HepG2 (cell line): ENCODE results near the gene HDAC4. TPM values are rescaled to one million over a fixed set of nuclear protein-coding genes. Genes with fewer than 3 reads are reported as not detected.

Source experiments
- ATAC-seq: fragments of 200-7000 bp; cut with Tn5 transposase; 3 replicates; pipeline ENCODE4 v1.9.1; 2020; ENCODE audit warnings: mild to moderate bottlenecking, moderate library complexity
- BruUV-seq: library from RNA; stranded (reverse); fragments of 400-500 nt; replicated peaks from 2 replicates; lab custom pipeline; 2021; lab: Mats Ljungman, UMichigan
- CTCF ChIA-PET: fragments of 300-600 bp; formaldehyde crosslinking; extraction: SDS; loops from one replicate; lab custom pipeline; 2021; ENCODE audit warnings: low total read pairs, inconsistent platforms, low intra/inter-chr PET ratio; lab: Yijun Ruan, JAX
- POLR2A ChIA-PET: fragments of 350-600 bp; sonication (Branson Sonifier 250); formaldehyde crosslinking; loops from one replicate; lab custom pipeline; 2020; ENCODE audit warnings: antibody characterized with exemption, inconsistent platforms; lab: Yijun Ruan, JAX
- DNase-seq: peaks from one replicate; pipeline ENCODE4 v3.0.0-alpha.2; 2015; ENCODE audit warnings: low spot score
- FAIRE-seq: peaks from 3 replicates; lab custom pipeline; 2011; peaks lifted over from hg19 to GRCh38; lab: Jason Lieb, UNC
- H2AFZ ChIP-seq: one replicate; pipeline ENCODE4 v1.6.1; 2011; ENCODE audit warnings: low read length, inconsistent platforms
- H3K27ac ChIP-seq: fragments of 300-600 bp; 3 replicates; pipeline ENCODE4 v1.8.0; 2011; ENCODE audit warnings: mixed run types, mild to moderate bottlenecking, mixed read lengths, low read length, inconsistent platforms; ENCODE audit not compliant: insufficient read depth; ENCODE audit errors: extremely low read length
- H3K27me3 ChIP-seq, 2 experiments: fragments of 200-600 bp in 1 of 2; 2 replicates in 1 of 2; 3 replicates in 1 of 2; pipeline versions ENCODE4 v1.6.0 to v1.8.0; 2011; ENCODE audit warnings: low read length in 2 of 2, mild to moderate bottlenecking in 2 of 2, moderate library complexity in 2 of 2, inconsistent platforms in 1 of 2; ENCODE audit not compliant: insufficient read depth in 2 of 2, control insufficient read depth in 1 of 2
- H3K36me3 ChIP-seq, 2 experiments: fragments of 200-600 bp in 1 of 2; replicated peaks in 1 of 2; 2 replicates in 1 of 2; 3 replicates in 1 of 2; pipeline versions ENCODE4 v1.5.1 to v1.8.0; 2011; ENCODE audit warnings: low read length in 2 of 2, inconsistent platforms in 1 of 2; ENCODE audit not compliant: insufficient read depth in 2 of 2, control insufficient read depth in 1 of 2
- H3K4me1 ChIP-seq: 2 replicates; pipeline ENCODE4 v1.5.1; 2012; ENCODE audit warnings: low read length, inconsistent platforms; ENCODE audit not compliant: insufficient read depth
- H3K4me2 ChIP-seq: 2 replicates; pipeline ENCODE4 v1.6.0; 2011; ENCODE audit warnings: low read depth, low read length, inconsistent platforms
- H3K4me3 ChIP-seq, 3 experiments: fragments of 200-600 bp in 1 of 3; sonication (generic), shearing (Covaris generic) in 1 of 3; replicated peaks in 1 of 3; 2 replicates each; pipeline ENCODE4 v1.5.1; 2011 to 2016; ENCODE audit warnings: low read length in 3 of 3, inconsistent platforms in 2 of 3, low read depth in 2 of 3, mild to moderate bottlenecking in 2 of 3, control low read depth in 1 of 3, mixed read lengths in 1 of 3; ENCODE audit not compliant: insufficient read depth in 1 of 3
- H3K79me2 ChIP-seq: one replicate; pipeline ENCODE4 v1.6.1; 2011; ENCODE audit warnings: low read length, inconsistent platforms; ENCODE audit not compliant: insufficient read depth
- H3K9ac ChIP-seq: 2 replicates; pipeline ENCODE4 v1.6.0; 2011; ENCODE audit warnings: mild to moderate bottlenecking, low read depth, low read length, inconsistent platforms; ENCODE audit not compliant: insufficient read depth
- H3K9me3 ChIP-seq: 2 replicates; pipeline ENCODE4 v1.5.1; 2012; ENCODE audit warnings: mild to moderate bottlenecking, low read length
- H4K20me1 ChIP-seq: 2 replicates; pipeline ENCODE4 v1.6.0; 2011; ENCODE audit warnings: inconsistent platforms, mild to moderate bottlenecking, low read length, moderate library complexity; ENCODE audit not compliant: insufficient read depth
- ASH2L ChIP-seq: fragments of 300-600, 200-600 bp; sonication (generic); IDR thresholded peaks from 2 replicates; pipeline ENCODE4 v1.7.0; 2017; ENCODE audit warnings: low read depth, mild to moderate bottlenecking, moderate library complexity, mixed read lengths, low read length; ENCODE audit not compliant: insufficient read length
- DPF2 ChIP-seq: sonication (generic); formaldehyde crosslinking; IDR thresholded peaks from 2 replicates; pipeline ENCODE4 v1.4.0; 2020; ENCODE audit warnings: mild to moderate bottlenecking, low read depth, missing genetic modification reagents, borderline replicate concordance
- GATA4 ChIP-seq: sonication (generic); IDR thresholded peaks from 2 replicates; pipeline ENCODE4 v1.6.1; 2016; ENCODE audit warnings: antibody characterized with exemption, low read depth, borderline replicate concordance
- HNF4G ChIP-seq, 2 experiments: sonication (generic) in 1 of 2; formaldehyde crosslinking in 1 of 2; IDR thresholded peaks; 2 replicates each; pipeline versions ENCODE4 v1.4.0 to v1.6.1; 2011 to 2020; ENCODE audit warnings: borderline replicate concordance in 2 of 2, low read depth in 2 of 2, mild to moderate bottlenecking in 2 of 2, low read length in 1 of 2, missing genetic modification reagents in 1 of 2, moderate library complexity in 1 of 2
- IRX3 ChIP-seq: sonication (generic); formaldehyde crosslinking; IDR thresholded peaks from 2 replicates; pipeline ENCODE4 v1.8.1; 2023; ENCODE audit warnings: mild to moderate bottlenecking, low read depth, missing genetic modification reagents, borderline replicate concordance
- KAT2B ChIP-seq: fragments of 150-350 bp; IDR thresholded peaks from 2 replicates; pipeline ENCODE4 v1.6.1; 2014; ENCODE audit warnings: low read depth, low read length, borderline replicate concordance
- KDM5B ChIP-seq: sonication (generic); formaldehyde crosslinking; IDR thresholded peaks from 2 replicates; pipeline ENCODE4 v1.4.0; 2020; ENCODE audit warnings: missing genetic modification reagents, mild to moderate bottlenecking, borderline replicate concordance
- NBN ChIP-seq: fragments of 450-650 bp; conservative IDR thresholded peaks from 2 replicates; pipeline ENCODE4 v1.6.1; 2017
- PHF21A ChIP-seq: sonication (generic); formaldehyde crosslinking; IDR thresholded peaks from 2 replicates; pipeline ENCODE4 v1.5.0; 2020; ENCODE audit warnings: mild to moderate bottlenecking, missing genetic modification reagents
- RBAK ChIP-seq: sonication (generic); formaldehyde crosslinking; IDR thresholded peaks from 2 replicates; pipeline ENCODE4 v1.5.1; 2020; ENCODE audit warnings: mild to moderate bottlenecking, missing genetic modification reagents
- SALL2 ChIP-seq: sonication (generic); formaldehyde crosslinking; IDR thresholded peaks from 2 replicates; pipeline ENCODE4 v1.8.1; 2023; ENCODE audit warnings: mild to moderate bottlenecking, missing genetic modification reagents, inconsistent platforms
- SRY ChIP-seq: sonication (generic); formaldehyde crosslinking; IDR thresholded peaks from 2 replicates; pipeline ENCODE4 v1.8.0; 2022; ENCODE audit warnings: mild to moderate bottlenecking, missing genetic modification reagents
- SSRP1 ChIP-seq: IDR thresholded peaks from 2 replicates; pipeline ENCODE4 v1.6.1; 2016; ENCODE audit warnings: control low read depth
- ZBTB42 ChIP-seq: sonication (generic); formaldehyde crosslinking; IDR thresholded peaks from 2 replicates; pipeline ENCODE4 v1.5.0; 2020; ENCODE audit warnings: mild to moderate bottlenecking, missing genetic modification reagents
- ZNF263 ChIP-seq: sonication (generic); formaldehyde crosslinking; IDR thresholded peaks from 2 replicates; pipeline ENCODE4 v1.4.0; 2020; ENCODE audit warnings: missing genetic modification reagents
- ZNF446 ChIP-seq: sonication (generic); formaldehyde crosslinking; IDR thresholded peaks from 2 replicates; pipeline ENCODE4 v1.5.0; 2020; ENCODE audit warnings: mild to moderate bottlenecking, missing genetic modification reagents
- ZNF496 ChIP-seq: sonication (generic); formaldehyde crosslinking; IDR thresholded peaks from 2 replicates; pipeline ENCODE4 v1.8.1; 2023; ENCODE audit warnings: mild to moderate bottlenecking, moderate library complexity, missing genetic modification reagents; ENCODE audit not compliant: insufficient replicate concordance
- ZNF713 ChIP-seq: sonication (generic); formaldehyde crosslinking; IDR thresholded peaks from 2 replicates; pipeline ENCODE4 v1.4.0; 2020; ENCODE audit warnings: mild to moderate bottlenecking, missing genetic modification reagents
- ZNF790 ChIP-seq: sonication (generic); formaldehyde crosslinking; IDR thresholded peaks from 2 replicates; pipeline ENCODE4 v1.8.0; 2022; ENCODE audit warnings: missing genetic modification reagents, mild to moderate bottlenecking, borderline replicate concordance
- WGBS: methylation state at CpG from one replicate; pipeline ENCODE4 v1.1.6; 2017; ENCODE audit warnings: low lambda C conversion rate; 5-methylcytosine and 5-hydroxymethylcytosine counted together
- in situ Hi-C: cut with HindIII; loops from 2 replicates; pipeline ENCODE4 v1.10.0; 2017; ENCODE audit warnings: low pct_unique_long_range_greater_than_20kb; ENCODE audit not compliant: extremely low pct_ligation_motif_present
- intact Hi-C: fragments of 100-400 bp; cut with micrococcal nuclease; formaldehyde crosslinking; loops from one replicate; pipeline ENCODE4 v1.10.0; 2022; ENCODE audit not compliant: unreplicated experiment
- polyA plus RNA-seq, 8 experiments: library from polyadenylated mRNA; depleted of rRNA in 3 of 8; stranded (reverse) in 7 of 8; unstranded in 1 of 8; fragments of >200 nt; fragmentation: Illumina TruSeq in 4 of 8; extraction: Trizol in 4 of 8; gene quantifications; 2 replicates each; pipeline versions ENCODE4 v1.2.1 to v1.2.3, GENCODE V29; 2011 to 2016; ENCODE audit warnings: low read depth in 4 of 8, missing spikeins in 1 of 8, mixed read lengths in 1 of 8; ENCODE audit not compliant: insufficient read depth in 1 of 8
- total RNA-seq, 5 experiments: library from RNA; depleted of rRNA; stranded (reverse); fragments of >200 nt; fragmentation: Illumina TruSeq; extraction: Trizol; gene quantifications; 2 replicates each; pipeline ENCODE4 v1.2.3, GENCODE V29; 2016; ENCODE audit warnings: low read depth in 1 of 5
- TF ChIP-seq, protein P1 (sequence below): IDR thresholded peaks from 2 replicates; pipeline ENCODE4 v1.4.0; 2020; ENCODE audit warnings: mild to moderate bottlenecking, missing genetic modification reagents
- TF ChIP-seq, protein P2 (sequence below): sonication (generic); formaldehyde crosslinking; IDR thresholded peaks from 2 replicates; pipeline ENCODE4 v1.5.0; 2020; ENCODE audit warnings: missing genetic modification reagents

Gene HDAC4
- total and polyA plus RNA-seq, 2 of the 13 experiments (the other 11 are each of a cell fraction or from before 2014, with no cell fraction given) = 10.1 to 11.5 TPM

DNA sequence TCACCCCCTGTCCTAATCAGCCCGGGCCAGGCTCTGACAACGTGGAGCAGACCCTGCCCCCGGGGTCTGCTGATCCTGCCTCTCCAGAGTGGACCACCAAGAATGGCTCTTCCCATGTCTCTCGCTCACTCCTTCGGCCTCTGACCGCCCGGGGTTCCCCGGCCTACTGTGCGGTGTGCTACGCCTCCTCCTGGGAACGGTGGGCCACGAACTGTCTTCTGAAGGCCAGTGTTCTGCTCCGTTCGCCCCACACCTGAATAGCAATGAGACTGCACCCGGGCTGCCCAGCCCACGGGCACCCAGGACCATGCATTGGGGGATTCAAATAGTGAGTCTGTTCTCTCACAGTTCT is 363.3 kb downstream of the HDAC4 start:
- no peaks in the 10 kb centered on the region for H3K79me2 ChIP-seq

DNA sequence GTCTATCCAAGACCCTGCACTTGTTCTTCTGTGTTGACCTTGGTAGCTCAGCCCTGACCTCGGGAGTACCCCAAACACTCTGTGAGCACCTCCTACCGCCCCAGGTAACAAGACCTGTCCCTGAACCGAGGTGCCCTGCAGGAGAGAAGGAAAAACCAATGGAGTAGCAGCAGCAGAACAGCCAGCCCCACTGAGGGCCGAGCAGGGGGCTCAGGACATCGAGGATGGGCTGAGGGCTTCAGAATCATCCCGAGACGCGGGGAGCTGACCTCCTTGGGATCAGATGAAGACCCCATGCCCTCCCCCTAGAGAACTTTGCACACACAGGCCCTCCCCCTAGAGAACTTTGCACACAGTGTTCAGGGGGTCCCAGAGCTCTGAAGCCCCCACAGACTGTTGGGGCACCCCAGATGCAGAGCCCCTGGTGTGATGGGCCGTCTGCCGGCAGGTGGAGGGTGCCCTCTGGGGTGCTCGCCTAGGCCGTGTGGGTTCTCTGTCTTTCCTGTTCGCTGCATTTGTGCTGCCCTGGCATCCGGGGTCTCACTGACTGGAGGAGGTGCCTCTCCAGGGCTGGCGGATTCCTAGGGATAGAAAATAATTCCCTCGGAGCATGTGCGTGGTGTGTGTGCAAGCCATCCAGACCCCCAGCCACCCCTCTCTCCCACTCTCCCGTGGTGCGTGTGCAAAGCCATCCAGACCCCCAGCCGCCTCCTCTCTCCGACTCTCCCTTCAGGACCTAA is 363.8 kb downstream of the HDAC4 start:
- Histone ChIP-seq H3K27me3 (peaks cover 3 to 45% of the 10 kb centered on the region in 2 experiments), H2AFZ (no peak overlapping the region), H3K36me3 (no peaks in the 10 kb centered on the region), H3K9ac (no peak overlapping the region), H3K27ac (no peak overlapping the region), H3K4me3 (no peak overlapping the region), H3K4me2 (no peak overlapping the region), H4K20me1 (no peaks in the 10 kb centered on the region), H3K9me3 (no peaks in the 10 kb centered on the region), H3K79me2 (no peaks in the 10 kb centered on the region), H3K4me1 (peaks cover 22% of the 10 kb centered on the region)
- BruUV-seq = no TSS peak
- no peak for DNase-seq
- in situ Hi-C loops = loop anchor here (5.0 kb wide), 1 partner anchor 70 kb away; no protein-coding TSS in a partner anchor
- POLR2A ChIA-PET = no interaction called here
- ATAC-seq = no peak
- 49% methylated on average over 19 of the region's 21 CpGs for WGBS
- no peak for FAIRE-seq
- intact Hi-C loops = loop anchor here (10.0 kb wide), 1 partner anchor 848 kb away; no protein-coding TSS in a partner anchor
- CTCF ChIA-PET = no interaction called here
- no peak for TF ChIP-seq ZNF713
- no peak for TF ChIP-seq RBAK (CRISPR knock-in tag)
- no peak for TF ChIP-seq ZNF263
- no peak for TF ChIP-seq ZNF496 (CRISPR knock-in tag)
- TF ChIP-seq PHF21A = no peak
- TF ChIP-seq, protein P1, sequence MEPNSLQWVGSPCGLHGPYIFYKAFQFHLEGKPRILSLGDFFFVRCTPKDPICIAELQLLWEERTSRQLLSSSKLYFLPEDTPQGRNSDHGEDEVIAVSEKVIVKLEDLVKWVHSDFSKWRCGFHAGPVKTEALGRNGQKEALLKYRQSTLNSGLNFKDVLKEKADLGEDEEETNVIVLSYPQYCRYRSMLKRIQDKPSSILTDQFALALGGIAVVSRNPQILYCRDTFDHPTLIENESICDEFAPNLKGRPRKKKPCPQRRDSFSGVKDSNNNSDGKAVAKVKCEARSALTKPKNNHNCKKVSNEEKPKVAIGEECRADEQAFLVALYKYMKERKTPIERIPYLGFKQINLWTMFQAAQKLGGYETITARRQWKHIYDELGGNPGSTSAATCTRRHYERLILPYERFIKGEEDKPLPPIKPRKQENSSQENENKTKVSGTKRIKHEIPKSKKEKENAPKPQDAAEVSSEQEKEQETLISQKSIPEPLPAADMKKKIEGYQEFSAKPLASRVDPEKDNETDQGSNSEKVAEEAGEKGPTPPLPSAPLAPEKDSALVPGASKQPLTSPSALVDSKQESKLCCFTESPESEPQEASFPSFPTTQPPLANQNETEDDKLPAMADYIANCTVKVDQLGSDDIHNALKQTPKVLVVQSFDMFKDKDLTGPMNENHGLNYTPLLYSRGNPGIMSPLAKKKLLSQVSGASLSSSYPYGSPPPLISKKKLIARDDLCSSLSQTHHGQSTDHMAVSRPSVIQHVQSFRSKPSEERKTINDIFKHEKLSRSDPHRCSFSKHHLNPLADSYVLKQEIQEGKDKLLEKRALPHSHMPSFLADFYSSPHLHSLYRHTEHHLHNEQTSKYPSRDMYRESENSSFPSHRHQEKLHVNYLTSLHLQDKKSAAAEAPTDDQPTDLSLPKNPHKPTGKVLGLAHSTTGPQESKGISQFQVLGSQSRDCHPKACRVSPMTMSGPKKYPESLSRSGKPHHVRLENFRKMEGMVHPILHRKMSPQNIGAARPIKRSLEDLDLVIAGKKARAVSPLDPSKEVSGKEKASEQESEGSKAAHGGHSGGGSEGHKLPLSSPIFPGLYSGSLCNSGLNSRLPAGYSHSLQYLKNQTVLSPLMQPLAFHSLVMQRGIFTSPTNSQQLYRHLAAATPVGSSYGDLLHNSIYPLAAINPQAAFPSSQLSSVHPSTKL = no peak
- TF ChIP-seq, protein P2, sequence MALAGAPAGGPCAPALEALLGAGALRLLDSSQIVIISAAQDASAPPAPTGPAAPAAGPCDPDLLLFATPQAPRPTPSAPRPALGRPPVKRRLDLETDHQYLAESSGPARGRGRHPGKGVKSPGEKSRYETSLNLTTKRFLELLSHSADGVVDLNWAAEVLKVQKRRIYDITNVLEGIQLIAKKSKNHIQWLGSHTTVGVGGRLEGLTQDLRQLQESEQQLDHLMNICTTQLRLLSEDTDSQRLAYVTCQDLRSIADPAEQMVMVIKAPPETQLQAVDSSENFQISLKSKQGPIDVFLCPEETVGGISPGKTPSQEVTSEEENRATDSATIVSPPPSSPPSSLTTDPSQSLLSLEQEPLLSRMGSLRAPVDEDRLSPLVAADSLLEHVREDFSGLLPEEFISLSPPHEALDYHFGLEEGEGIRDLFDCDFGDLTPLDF (CRISPR knock-in tag) = no peak

More for the DNA sequence above, 363.3 kb downstream of the HDAC4 start:
- H3K27me3 ChIP-seq = peaks cover 3 to 45% of the 10 kb centered on the region in 2 experiments
- intact Hi-C loops (loop anchor here (10.0 kb wide), 1 partner anchor 847 kb away; no protein-coding TSS in a partner anchor), in situ Hi-C loops (loop anchor here (5.0 kb wide), 1 partner anchor 70 kb away; no protein-coding TSS in a partner anchor)
- H3K27ac ChIP-seq = no peak overlapping the region
- ATAC-seq (no peak), FAIRE-seq (no peak), DNase-seq (no peak)
- no peak overlapping the region for H2AFZ ChIP-seq
- WGBS = 64% methylated on average over 16 of the region's 16 CpGs
- TF ChIP-seq SSRP1 (CRISPR knock-in tag) = no peak
- no peak for TF ChIP-seq HNF4G (IDR thresholded peaks at IDR 0.05; ENCODE audit: borderline replicate concordance, low read depth, low read length)
- TF ChIP-seq HNF4G (CRISPR knock-in tag; IDR thresholded peaks at IDR 0.05; ENCODE audit: borderline replicate concordance, low read depth) = no peak
- TF ChIP-seq ZNF790 = no peak
- TF ChIP-seq DPF2 = no peak
- no peak for TF ChIP-seq ZNF446 (CRISPR knock-in tag)
- no peak for TF ChIP-seq ASH2L
- no peak for TF ChIP-seq NBN
- no peak for TF ChIP-seq SRY
- TF ChIP-seq KAT2B = no peak
- TF ChIP-seq SALL2 = no peak
- TF ChIP-seq ZBTB42 = no peak
- no peak for TF ChIP-seq KDM5B (CRISPR knock-in tag)
- TF ChIP-seq IRX3 = no peak
- no peak for TF ChIP-seq GATA4
- no peaks in the 10 kb centered on the region for H3K9me3 ChIP-seq
- H3K9ac ChIP-seq = no peak overlapping the region
- no peak overlapping the region for H3K4me3 ChIP-seq
- BruUV-seq = no TSS peak
- H3K36me3 ChIP-seq = no peaks in the 10 kb centered on the region
- ChIA-PET CTCF (no interaction called here), POLR2A (no interaction called here)
- peaks cover 22% of the 10 kb centered on the region for H3K4me1 ChIP-seq
- H3K4me2 ChIP-seq = no peak overlapping the region
- H4K20me1 ChIP-seq = no peaks in the 10 kb centered on the region
